Dendritic cell treated with granulocyte-macrophage colony-stimulating factor and Interleukin-4, amounts not matched to agents 40 ng/mL and 50 ng/mL, for 4 days (primary cell): ENCODE data around the gene ANKRD52.

Experiments used
- H3K27ac Mint-ChIP-seq: one replicate; pipeline ENCODE4 v1.8.0; 2022; ENCODE audit warnings: mild to moderate bottlenecking, mixed read lengths
- H3K27me3 Mint-ChIP-seq: one replicate; pipeline ENCODE4 v1.8.0; 2022; ENCODE audit warnings: mild to moderate bottlenecking, mixed read lengths
- H3K36me3 Mint-ChIP-seq: one replicate; pipeline ENCODE4 v1.8.0; 2022; ENCODE audit warnings: low read depth, mixed read lengths
- H3K4me1 Mint-ChIP-seq: one replicate; pipeline ENCODE4 v1.8.0; 2022; ENCODE audit warnings: low read depth, mixed read lengths
- H3K4me3 Mint-ChIP-seq: one replicate; pipeline ENCODE4 v1.8.0; 2022; ENCODE audit warnings: mild to moderate bottlenecking, moderate library complexity, mixed read lengths
- H3K9me3 Mint-ChIP-seq: one replicate; pipeline ENCODE4 v1.8.0; 2022; ENCODE audit warnings: mixed read lengths
- intact Hi-C: fragments of 100-400 bp; cut with micrococcal nuclease; formaldehyde crosslinking; loops from one replicate; pipeline ENCODE4 v1.15.0; 2022

ANKRD52 gene

DNA sequence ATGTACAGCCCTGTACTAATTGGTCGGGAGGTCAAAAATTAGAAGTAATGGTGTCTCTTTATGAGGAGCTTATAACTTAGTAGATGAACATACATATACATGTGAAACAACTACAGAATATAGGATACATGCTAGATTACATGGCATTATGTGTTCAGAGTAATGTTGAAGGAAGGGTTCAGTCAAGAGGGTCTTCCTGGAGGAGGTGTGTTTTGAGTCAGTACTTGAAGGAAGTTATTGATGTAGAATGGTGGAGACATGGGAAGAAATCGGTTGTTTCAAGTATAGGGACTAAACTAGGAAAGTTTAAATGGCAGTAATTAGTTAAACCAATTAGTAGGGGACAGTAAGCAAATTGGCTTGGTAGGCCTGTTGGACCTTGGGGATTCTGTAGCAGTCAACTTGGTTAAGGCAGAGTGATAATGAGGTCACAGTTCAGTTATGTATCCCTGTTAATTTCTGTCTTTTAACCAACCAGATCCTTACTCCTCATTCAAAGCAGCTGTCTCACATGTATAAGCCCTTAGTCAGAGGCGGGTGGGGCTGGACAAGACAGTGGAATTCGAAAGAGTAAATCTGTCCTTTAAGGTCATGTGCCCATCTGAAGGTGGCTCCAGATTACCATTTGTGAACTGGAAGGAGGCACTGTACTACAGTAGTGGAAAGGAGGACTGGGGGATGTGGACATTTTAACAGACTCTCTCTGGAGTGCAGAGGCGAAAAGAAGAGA, 3.5 kb upstream of the ANKRD52 start:
- H3K4me1 Mint-ChIP-seq = peaks cover 23% of the 10 kb centered on the region
- H3K27me3 Mint-ChIP-seq = no peaks in the 10 kb centered on the region
- H3K27ac Mint-ChIP-seq = no peak overlapping the region
- H3K36me3 Mint-ChIP-seq = peaks cover 12% of the 10 kb centered on the region
- no peak overlapping the region for H3K4me3 Mint-ChIP-seq
- no peaks in the 10 kb centered on the region for H3K9me3 Mint-ChIP-seq
- intact Hi-C loops = no loop called here

DNA sequence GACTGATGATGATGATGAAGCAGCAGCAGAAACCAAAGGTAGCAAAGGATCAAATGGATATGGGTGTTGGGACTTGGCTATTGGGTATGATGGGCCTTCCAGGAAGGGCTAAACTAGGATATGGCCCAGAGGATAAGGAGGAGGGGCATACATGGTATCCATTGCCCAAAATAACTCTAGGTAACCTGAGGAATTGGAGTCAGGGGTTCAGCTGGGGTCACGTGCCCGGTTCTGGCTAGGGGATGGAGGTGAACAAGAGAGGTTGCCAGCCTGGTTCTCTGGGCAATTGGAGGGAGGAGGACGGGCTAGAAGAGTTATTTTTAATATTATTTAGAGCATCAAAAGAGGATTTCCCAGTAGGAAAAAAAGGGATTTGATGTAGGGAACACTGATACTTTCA, 2.7 kb upstream of the ANKRD52 start:
- Mint-ChIP-seq H3K9me3 (no peaks in the 10 kb centered on the region), H3K27ac (no peak overlapping the region), H3K36me3 (peaks cover 17% of the 10 kb centered on the region), H3K4me3 (no peak overlapping the region), H3K4me1 (peaks cover 18% of the 10 kb centered on the region), H3K27me3 (no peaks in the 10 kb centered on the region)
- intact Hi-C loops = no loop called here

DNA sequence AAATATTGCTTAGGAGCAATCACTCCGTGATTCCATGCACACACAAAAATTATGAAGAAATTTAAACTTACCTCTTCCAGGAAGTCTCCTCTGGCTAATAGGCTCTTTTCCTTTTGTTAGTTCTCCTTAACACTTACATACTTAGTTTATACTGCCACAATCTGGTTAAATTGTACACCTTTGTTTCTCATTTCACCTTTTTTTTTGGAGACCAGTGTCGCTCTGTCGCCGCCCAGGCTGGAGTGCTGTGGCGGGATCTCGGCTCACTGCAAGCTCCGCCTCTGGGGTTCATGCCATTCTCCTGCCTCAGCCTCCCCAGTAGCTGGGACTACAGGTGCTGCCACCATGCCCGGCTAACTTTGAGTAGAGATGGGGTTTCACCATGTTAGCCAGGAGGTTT, 2.2 kb upstream of the ANKRD52 start:
- no peaks in the 10 kb centered on the region for H3K9me3 Mint-ChIP-seq
- peaks cover 22% of the 10 kb centered on the region for H3K36me3 Mint-ChIP-seq
- H3K27me3 Mint-ChIP-seq = no peaks in the 10 kb centered on the region
- no peak overlapping the region for H3K4me3 Mint-ChIP-seq
- H3K4me1 Mint-ChIP-seq = peaks cover 18% of the 10 kb centered on the region
- intact Hi-C loops = no loop called here
- no peak overlapping the region for H3K27ac Mint-ChIP-seq

DNA sequence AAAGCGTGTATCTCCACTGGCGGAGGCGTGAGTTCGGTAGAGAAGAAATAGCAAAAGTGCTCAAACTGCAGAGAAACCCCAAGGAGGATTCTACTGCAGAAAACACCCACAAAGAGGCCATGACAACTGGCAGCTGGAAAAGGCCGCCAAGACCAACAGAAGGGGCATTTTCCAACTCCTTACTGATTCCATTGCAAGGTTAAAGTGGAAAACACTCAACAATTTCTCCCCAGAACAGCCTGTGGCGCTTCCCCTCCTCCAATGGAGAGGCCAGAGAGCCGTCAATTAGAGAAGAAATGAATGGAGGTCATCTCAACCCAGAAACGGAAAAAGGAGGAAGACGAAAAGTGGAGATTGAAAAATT, 618 bp upstream of the ANKRD52 start:
- Mint-ChIP-seq H3K27ac (peak overlapping the region; percentile 86), H3K36me3 (peaks cover 38% of the 10 kb centered on the region), H3K4me1 (peaks cover 18% of the 10 kb centered on the region), H3K9me3 (no peaks in the 10 kb centered on the region), H3K27me3 (no peaks in the 10 kb centered on the region), H3K4me3 (peak overlapping the region; percentile 87)
- intact Hi-C loops = loop anchor here (2.0 to 5.0 kb wide), 2 partner anchors 37 to 66 kb away; partner anchors contain the start of genes NABP2 and RNF41

DNA sequence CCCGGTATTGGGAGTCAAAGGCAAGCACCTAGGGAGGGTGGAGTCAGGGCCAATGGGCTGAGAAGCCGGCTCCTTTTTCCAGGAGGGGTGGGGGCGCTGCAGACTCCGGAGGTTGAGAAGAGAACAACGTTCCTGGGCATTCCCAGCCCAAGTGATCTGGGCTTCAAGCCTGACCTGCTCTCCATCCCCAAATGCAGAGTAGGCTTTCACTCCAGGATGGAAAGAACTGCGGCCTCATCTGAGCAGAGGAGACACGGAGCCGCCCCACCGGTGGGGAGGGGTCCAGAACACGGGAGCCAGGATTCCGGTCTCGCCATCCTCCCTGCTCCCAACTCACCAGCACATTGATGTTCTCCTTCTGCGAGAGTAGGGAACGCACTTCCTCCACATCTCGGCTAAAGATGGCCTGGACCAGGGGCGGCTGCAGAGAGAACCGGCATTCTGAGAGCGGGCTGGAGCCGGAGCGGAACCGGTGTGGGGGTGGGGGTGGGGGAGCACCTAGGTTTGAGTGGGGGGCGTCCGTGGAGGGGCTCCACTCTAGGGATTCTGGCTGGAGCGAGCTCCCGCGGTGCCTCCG, 605 bp downstream of the ANKRD52 start:
- H3K4me1 Mint-ChIP-seq = peaks cover 18% of the 10 kb centered on the region
- no peaks in the 10 kb centered on the region for H3K9me3 Mint-ChIP-seq
- no peaks in the 10 kb centered on the region for H3K27me3 Mint-ChIP-seq
- peaks cover 50% of the 10 kb centered on the region for H3K36me3 Mint-ChIP-seq
- intact Hi-C loops = loop anchor here (2.0 to 5.0 kb wide), 2 partner anchors 35 to 65 kb away; partner anchors contain the start of genes NABP2 and RNF41
- peak overlapping the region; percentile 87 for H3K4me3 Mint-ChIP-seq
- peak overlapping the region; percentile 86 for H3K27ac Mint-ChIP-seq

DNA sequence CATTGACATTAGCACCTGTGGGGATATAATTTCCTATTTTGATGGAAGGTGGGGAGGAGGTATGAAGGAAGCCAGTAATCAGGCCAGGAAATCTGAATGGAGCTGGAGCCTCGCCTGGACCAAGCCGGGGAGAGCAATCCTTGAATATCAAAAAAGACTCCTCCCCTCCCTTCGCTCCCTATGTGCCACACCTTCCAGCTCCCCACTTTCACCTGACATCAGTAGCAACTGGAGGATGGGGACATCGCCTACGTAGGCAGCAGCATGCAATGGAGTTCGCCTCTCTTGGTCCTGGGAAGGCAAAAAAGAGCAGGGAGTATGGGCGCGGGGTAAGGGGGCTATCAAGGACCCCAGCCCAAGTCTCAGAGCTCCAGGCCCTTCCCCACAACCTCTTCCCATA, 1.1 kb downstream of the ANKRD52 start:
- Mint-ChIP-seq H3K4me1 (peaks cover 18% of the 10 kb centered on the region), H3K9me3 (no peaks in the 10 kb centered on the region), H3K27ac (no peak overlapping the region), H3K36me3 (peaks cover 55% of the 10 kb centered on the region), H3K4me3 (peak overlapping the region; percentile 87), H3K27me3 (no peaks in the 10 kb centered on the region)
- intact Hi-C loops = loop anchor here (5.0 kb wide), 1 partner anchor 35 kb away; the partner anchor contains the start of genes NABP2 and RNF41

DNA sequence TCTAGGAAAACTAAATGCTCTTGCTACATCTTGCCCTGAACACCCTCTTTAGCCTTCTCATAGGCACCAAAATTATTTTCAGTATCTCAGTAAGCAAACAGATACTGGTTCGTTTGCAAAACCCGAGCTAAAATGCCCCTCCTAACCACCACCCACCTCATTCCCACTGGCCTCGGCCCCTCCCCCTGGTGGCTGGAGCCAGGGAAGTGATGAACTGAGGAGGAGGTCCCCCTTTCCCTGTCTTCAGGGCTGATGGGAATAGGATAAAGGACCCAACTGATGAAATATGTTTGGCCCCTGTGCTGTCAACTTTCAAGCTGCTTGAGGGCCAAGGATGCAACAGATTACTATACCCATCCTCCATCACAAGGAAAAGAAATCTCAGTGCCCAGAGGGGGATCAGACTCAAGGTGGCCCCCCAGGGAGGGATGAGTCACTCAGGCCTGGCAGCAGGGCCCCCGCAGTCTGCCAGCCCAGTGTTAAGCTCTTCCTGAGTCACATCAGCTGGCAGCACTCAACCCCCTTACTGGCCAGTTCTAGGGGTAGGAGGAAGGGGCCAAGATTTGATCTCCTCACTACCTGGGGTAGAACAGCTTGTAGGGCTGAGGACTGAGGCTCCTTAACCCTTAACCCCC, 1.7 kb downstream of the ANKRD52 start:
- H3K4me3 Mint-ChIP-seq = no peak overlapping the region
- H3K27me3 Mint-ChIP-seq = no peaks in the 10 kb centered on the region
- peaks cover 18% of the 10 kb centered on the region for H3K4me1 Mint-ChIP-seq
- no peaks in the 10 kb centered on the region for H3K9me3 Mint-ChIP-seq
- H3K36me3 Mint-ChIP-seq = peaks cover 61% of the 10 kb centered on the region
- intact Hi-C loops = loop anchor here (5.0 kb wide), 1 partner anchor 34 kb away; the partner anchor contains the start of genes NABP2 and RNF41
- H3K27ac Mint-ChIP-seq = no peak overlapping the region

DNA sequence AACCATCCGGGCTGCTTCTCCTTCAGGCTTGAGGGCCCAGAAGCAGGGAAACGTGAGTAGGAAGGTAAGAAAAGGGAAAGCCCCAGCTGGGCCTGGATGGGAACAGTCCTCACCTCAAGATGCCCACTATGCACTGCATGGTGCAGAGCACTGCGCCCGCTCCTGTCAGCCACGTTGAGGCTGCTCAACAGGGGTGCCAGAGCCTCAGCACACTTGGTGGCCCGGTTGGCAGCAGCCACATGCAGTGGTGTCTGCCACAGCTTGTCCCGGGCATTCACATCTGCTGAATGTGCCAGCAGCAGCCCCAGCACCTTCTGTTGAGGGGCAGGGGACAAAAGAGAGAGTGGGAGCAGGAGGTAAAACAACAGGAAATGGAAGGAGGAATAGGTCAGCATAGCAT, 2.5 kb downstream of the ANKRD52 start:
- Mint-ChIP-seq H3K4me3 (no peak overlapping the region), H3K27me3 (no peaks in the 10 kb centered on the region), H3K4me1 (peaks cover 18% of the 10 kb centered on the region), H3K27ac (no peak overlapping the region), H3K9me3 (no peaks in the 10 kb centered on the region), H3K36me3 (peaks cover 64% of the 10 kb centered on the region)
- intact Hi-C loops = loop anchor here (5.0 kb wide), 1 partner anchor 33 kb away; the partner anchor contains the start of genes NABP2 and RNF41

DNA sequence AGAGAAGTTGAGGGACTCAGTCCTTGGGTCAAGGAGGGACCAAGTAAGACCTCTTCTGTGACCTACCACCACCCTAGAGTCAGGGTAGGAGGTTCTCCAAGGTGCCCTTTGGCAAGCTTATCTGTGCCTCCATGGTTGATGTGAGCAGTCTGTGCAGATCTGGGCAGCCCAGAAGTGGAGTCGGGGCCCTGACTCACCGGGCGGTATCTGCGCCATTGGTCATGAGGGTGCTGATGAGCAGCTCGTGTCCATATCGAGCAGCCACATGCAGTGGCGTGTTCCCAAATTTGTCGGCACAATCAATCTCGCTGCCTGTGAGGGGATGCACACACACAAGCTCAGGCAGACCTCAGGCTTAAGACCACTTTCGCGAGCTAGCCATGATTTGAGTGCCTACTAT, 5.1 kb downstream of the ANKRD52 start:
- Mint-ChIP-seq H3K27ac (no peak overlapping the region), H3K36me3 (peaks cover 81% of the 10 kb centered on the region), H3K27me3 (no peaks in the 10 kb centered on the region), H3K9me3 (no peaks in the 10 kb centered on the region), H3K4me1 (peaks cover 9% of the 10 kb centered on the region), H3K4me3 (no peak overlapping the region)
- intact Hi-C loops = no loop called here

DNA sequence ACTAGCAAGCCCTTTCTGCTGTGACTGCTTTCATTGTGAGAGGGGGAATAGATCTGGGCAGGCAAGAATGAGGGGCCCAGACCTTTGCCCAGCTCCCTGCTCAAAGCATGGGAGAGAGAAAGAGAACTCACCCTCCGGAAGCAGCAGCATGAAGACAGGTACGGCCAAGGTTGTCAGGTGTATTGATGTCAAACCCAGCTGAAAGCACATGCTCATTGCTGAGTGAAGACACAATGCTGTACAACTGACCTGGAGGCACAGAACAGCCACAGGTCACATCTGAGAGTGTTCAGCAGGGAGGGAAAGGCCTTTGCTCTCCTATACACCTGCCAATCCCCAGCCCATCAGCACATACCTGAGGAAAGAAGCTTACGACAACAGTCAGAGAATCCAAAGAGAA, 5.5 kb downstream of the ANKRD52 start:
- peaks cover 86% of the 10 kb centered on the region for H3K36me3 Mint-ChIP-seq
- peaks cover 9% of the 10 kb centered on the region for H3K4me1 Mint-ChIP-seq
- intact Hi-C loops = no loop called here
- H3K27ac Mint-ChIP-seq = no peak overlapping the region
- no peak overlapping the region for H3K4me3 Mint-ChIP-seq
- H3K27me3 Mint-ChIP-seq = no peaks in the 10 kb centered on the region
- H3K9me3 Mint-ChIP-seq = no peaks in the 10 kb centered on the region

DNA sequence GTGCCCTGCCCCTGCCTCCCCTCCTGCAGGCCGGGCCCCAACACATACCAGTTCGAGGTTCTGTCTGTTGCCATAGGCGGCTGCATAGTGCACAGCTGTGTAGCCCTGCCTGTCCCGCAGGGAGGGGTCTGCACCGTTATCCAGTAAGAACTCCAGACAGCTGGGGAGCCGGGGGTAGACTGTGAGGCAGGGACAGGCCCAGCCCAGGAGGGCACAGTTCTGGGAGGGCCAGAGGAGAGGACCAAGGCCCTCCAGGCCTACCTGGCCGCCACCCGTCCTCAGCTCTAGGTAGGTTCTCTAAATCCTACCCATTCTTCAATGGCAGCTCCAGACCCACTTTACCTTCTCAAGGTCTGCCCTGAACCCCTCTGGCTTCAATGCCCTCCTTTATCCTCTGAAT, 9.5 kb downstream of the ANKRD52 start:
- intact Hi-C loops = no loop called here
- Mint-ChIP-seq H3K36me3 (peaks cover 93% of the 10 kb centered on the region), H3K4me3 (no peak overlapping the region), H3K9me3 (no peaks in the 10 kb centered on the region), H3K4me1 (no peaks in the 10 kb centered on the region), H3K27me3 (no peaks in the 10 kb centered on the region), H3K27ac (no peak overlapping the region)

DNA sequence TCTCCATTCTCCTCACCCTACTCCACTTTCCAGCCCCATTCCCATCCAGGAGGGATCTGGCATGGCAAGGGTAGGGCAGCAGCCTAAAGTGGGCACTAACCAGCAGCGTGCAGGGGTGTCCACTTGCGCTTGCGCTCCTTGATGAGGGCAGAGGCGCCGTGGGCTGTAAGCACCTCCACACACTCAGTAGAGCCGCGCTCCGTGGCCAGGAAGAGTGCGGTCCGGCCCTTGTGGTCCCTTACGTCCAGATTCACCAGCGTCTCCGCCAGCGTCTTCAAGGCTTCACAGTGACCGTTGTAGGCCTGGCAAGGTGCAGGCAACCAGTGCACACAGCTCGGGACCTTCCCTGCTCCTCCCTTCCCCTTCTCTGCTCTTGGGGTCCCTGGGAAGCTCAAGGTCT, 10.3 kb downstream of the ANKRD52 start:
- H3K27ac Mint-ChIP-seq = no peak overlapping the region
- no peak overlapping the region for H3K4me3 Mint-ChIP-seq
- H3K27me3 Mint-ChIP-seq = no peaks in the 10 kb centered on the region
- H3K36me3 Mint-ChIP-seq = peaks cover 93% of the 10 kb centered on the region
- no peaks in the 10 kb centered on the region for H3K4me1 Mint-ChIP-seq
- intact Hi-C loops = no loop called here
- H3K9me3 Mint-ChIP-seq = no peaks in the 10 kb centered on the region

DNA sequence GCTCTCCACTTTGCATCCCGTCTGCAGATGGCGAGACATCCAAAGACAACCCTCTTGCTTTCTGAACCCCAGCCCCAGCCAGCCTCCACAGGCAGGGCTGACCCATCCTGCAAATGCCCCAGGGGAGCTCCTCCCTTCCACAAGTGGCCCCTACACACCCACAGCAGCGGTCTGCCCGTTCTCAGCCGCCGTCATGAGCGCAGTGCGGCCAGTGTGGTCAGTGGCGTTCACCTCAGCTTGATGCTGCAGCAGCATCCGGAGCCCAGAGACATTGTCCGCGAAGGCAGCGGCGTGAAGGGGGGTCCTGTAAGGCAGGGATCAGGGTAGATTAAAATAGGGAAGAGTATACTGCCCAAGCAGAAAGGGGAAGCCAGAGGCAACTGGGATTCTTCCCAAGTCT, 13.7 kb downstream of the ANKRD52 start:
- peaks cover 100% of the 10 kb centered on the region for H3K36me3 Mint-ChIP-seq
- no peak overlapping the region for H3K27ac Mint-ChIP-seq
- no peak overlapping the region for H3K4me3 Mint-ChIP-seq
- intact Hi-C loops = no loop called here
- H3K27me3 Mint-ChIP-seq = no peaks in the 10 kb centered on the region
- H3K4me1 Mint-ChIP-seq = no peaks in the 10 kb centered on the region
- no peaks in the 10 kb centered on the region for H3K9me3 Mint-ChIP-seq

DNA sequence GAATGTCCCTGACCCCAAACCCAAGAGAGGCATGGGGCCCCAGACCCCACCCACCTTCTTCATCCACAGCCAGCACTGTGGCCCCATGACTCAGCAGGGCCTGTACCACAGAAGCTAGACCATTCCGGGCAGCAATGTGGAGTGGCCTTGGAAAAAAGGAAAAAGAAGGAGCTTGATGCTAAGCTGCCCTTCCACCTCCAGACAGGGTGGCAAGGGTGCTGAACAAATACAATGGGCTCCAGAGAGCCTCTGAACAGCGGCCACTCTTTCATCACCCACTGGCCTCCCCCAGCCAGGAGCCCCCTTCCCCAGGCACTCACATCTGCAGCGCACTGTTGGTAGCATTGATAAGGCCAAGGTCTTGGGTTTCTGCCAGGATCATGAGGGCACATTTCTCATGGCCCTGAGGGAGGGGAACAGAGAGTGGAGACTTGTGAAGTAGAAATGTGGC, 14.4 kb downstream of the ANKRD52 start:
- H3K27ac Mint-ChIP-seq = no peak overlapping the region
- H3K27me3 Mint-ChIP-seq = no peaks in the 10 kb centered on the region
- H3K36me3 Mint-ChIP-seq = peaks cover 100% of the 10 kb centered on the region
- H3K4me1 Mint-ChIP-seq = no peaks in the 10 kb centered on the region
- intact Hi-C loops = no loop called here
- H3K4me3 Mint-ChIP-seq = no peak overlapping the region
- H3K9me3 Mint-ChIP-seq = no peaks in the 10 kb centered on the region
